ENCODE measurements around the gene MTFR1L. TPM values are rescaled to one million over a fixed set of nuclear protein-coding genes. Genes with fewer than 3 reads are reported as not detected.
A peak's percentile ranks its signal among the peaks of the same experiment; 100 is the strongest.

Gene MTFR1L
- polyA plus RNA-seq, 3 donors = 67.3 to 73.5 (median 69.9) TPM

GRCh38 chr1:25803368-25803767 lies 16.4 kb upstream of the MTFR1L start:
- no peak overlapping the region for H3K27ac Mint-ChIP-seq
- WGBS (ENCODE audit: insufficient coverage) = 100% methylated on average over 1 of the region's 1 CpG
- intact Hi-C loops (cut with micrococcal nuclease) = loop anchor here (10.0 kb wide), 1 partner anchor 189 kb away; the partner anchor contains the start of gene MAN1C1 (in 2 of the 2)

GRCh38 chr1:25804244-25804963 lies 15.3 kb upstream of the MTFR1L start:
- 74% methylated on average over 2 of the region's 10 CpGs for WGBS (ENCODE audit: insufficient coverage)
- no peaks in the 10 kb centered on the region for H4K20me1 ChIP-seq (ENCODE audit: insufficient read depth, low read length)
- Mint-ChIP-seq H3K4me1 (peaks cover 36% of the 10 kb centered on the region), H3K36me3 (peaks cover 30 to 48% of the 10 kb centered on the region in 2 donors), H3K27me3 (ENCODE audit: low read depth in 3 of 3) (peaks cover 0 to 2% (median under 1%) of the 10 kb centered on the region in 3 donors), H3K27ac (peak overlapping the region in 2 of 7 donors; percentile 57 to 68), H3K4me3 (no peak overlapping the region), H3K9me3 (peaks cover 0 to 1% (median 0%) of the 10 kb centered on the region in 7 donors)
- no peak for TF ChIP-seq CTCF (IDR thresholded peaks at IDR 0.05)
- no peaks in the 10 kb centered on the region for H3K9me3 ChIP-seq (replicated peaks in 1 of 2; ENCODE audit: control insufficient read depth in 1 of 2, insufficient read depth in 1 of 2, low read length in 2 of 2)
- H2AFZ ChIP-seq (ENCODE audit: insufficient read depth, low read depth, low read length, poor library complexity, severe bottlenecking) = no peak overlapping the region
- no peak for DNase-seq
- no peak overlapping the region for H3K4me2 ChIP-seq (replicated peaks; ENCODE audit: extremely low read depth, low read length, poor library complexity, severe bottlenecking)
- no peaks in the 10 kb centered on the region for H3K79me2 ChIP-seq (ENCODE audit: insufficient read depth, low read length)
- H3K36me3 ChIP-seq (replicated peaks in 1 of 2; ENCODE audit: control insufficient read depth in 1 of 2, insufficient read depth in 2 of 2, low read length in 2 of 2) = peaks cover 27 to 41% of the 10 kb centered on the region in 2 donors
- H3K27ac ChIP-seq (ENCODE audit: low read depth in 1 of 2, low read length in 2 of 2) = no peak overlapping the region
- H3K4me1 ChIP-seq (ENCODE audit: control insufficient read depth in 1 of 2, insufficient read depth in 2 of 2, low read length in 2 of 2) = peaks cover 18 to 20% of the 10 kb centered on the region in 2 donors
- intact Hi-C loops (cut with micrococcal nuclease) = loop anchor here (10.0 kb wide), 1 partner anchor 190 kb away; the partner anchor contains the start of gene MAN1C1 (in 2 of the 2)
- no peak overlapping the region for H3K9ac ChIP-seq (ENCODE audit: insufficient read depth, low read length, poor library complexity, severe bottlenecking)
- H3K4me3 ChIP-seq (replicated peaks in 1 of 3; ENCODE audit: low read depth in 2 of 3, low read length in 3 of 3) = no peak overlapping the region
- H3K27me3 ChIP-seq (ENCODE audit: control insufficient read depth in 2 of 2, insufficient read depth in 2 of 2, low read length in 2 of 2) = no peaks in the 10 kb centered on the region

More at GRCh38 chr1:25803368-25803767, 16.4 kb upstream of the MTFR1L start:
- Mint-ChIP-seq H3K4me1 (peaks cover 33% of the 10 kb centered on the region), H3K4me3 (no peak overlapping the region), H3K36me3 (peaks cover 24 to 39% of the 10 kb centered on the region in 2 donors), H3K9me3 (peaks cover 0 to 1% (median 0%) of the 10 kb centered on the region in 7 donors), H3K27me3 (ENCODE audit: low read depth in 3 of 3) (peaks cover 0 to 2% (median 0%) of the 10 kb centered on the region in 3 donors)
- no peak overlapping the region for H3K27ac ChIP-seq (ENCODE audit: low read depth in 1 of 2, low read length in 2 of 2)
- no peak overlapping the region for H3K9ac ChIP-seq (ENCODE audit: insufficient read depth, low read length, poor library complexity, severe bottlenecking)
- no peaks in the 10 kb centered on the region for H3K9me3 ChIP-seq (replicated peaks in 1 of 2; ENCODE audit: control insufficient read depth in 1 of 2, insufficient read depth in 1 of 2, low read length in 2 of 2)
- H3K4me1 ChIP-seq (ENCODE audit: control insufficient read depth in 1 of 2, insufficient read depth in 2 of 2, low read length in 2 of 2) = peaks cover 13 to 16% of the 10 kb centered on the region in 2 donors
- no peak for DNase-seq
- no peak overlapping the region for H3K4me3 ChIP-seq (replicated peaks in 1 of 3; ENCODE audit: low read depth in 2 of 3, low read length in 3 of 3)
- no peak for TF ChIP-seq CTCF (IDR thresholded peaks at IDR 0.05)
- no peak overlapping the region for H3K4me2 ChIP-seq (replicated peaks; ENCODE audit: extremely low read depth, low read length, poor library complexity, severe bottlenecking)
- no peak overlapping the region for H2AFZ ChIP-seq (ENCODE audit: insufficient read depth, low read depth, low read length, poor library complexity, severe bottlenecking)
- H3K27me3 ChIP-seq (ENCODE audit: control insufficient read depth in 2 of 2, insufficient read depth in 2 of 2, low read length in 2 of 2) = no peaks in the 10 kb centered on the region
- no peaks in the 10 kb centered on the region for H3K79me2 ChIP-seq (ENCODE audit: insufficient read depth, low read length)
- H3K36me3 ChIP-seq (replicated peaks in 1 of 2; ENCODE audit: control insufficient read depth in 1 of 2, insufficient read depth in 2 of 2, low read length in 2 of 2) = peaks cover 18 to 33% of the 10 kb centered on the region in 2 donors
- no peaks in the 10 kb centered on the region for H4K20me1 ChIP-seq (ENCODE audit: insufficient read depth, low read length)
